RPMI7951 (cell line): ENCODE results near the gene SYT6. TPM values are rescaled to one million over a fixed set of nuclear protein-coding genes. Genes with fewer than 3 reads are reported as not detected.

Experiments
- DNase-seq: peaks from one replicate; pipeline ENCODE4 v3.0.0-alpha.2; 2012; ENCODE audit warnings: low read depth
- total RNA-seq: library from RNA; depleted of rRNA; stranded (reverse); fragments of >200 nt; shearing (Covaris generic); gene quantifications from 2 replicates; pipeline ENCODE4 v1.2.3, GENCODE V29; 2014

The SYT6 gene
- total RNA-seq, 1 experiment from 2014 or later, result not detected

- DNase-seq, result peak; percentile 5
Measured at GRCh38 chr1:114154963-114155322, 1.3 kb upstream of the SYT6 start.

GRCh38 chr1:114154146-114154962, 685 bp upstream of the SYT6 start:
- DNase-seq, result no peak

GRCh38 chr1:114152508-114153260, 985 bp downstream of the SYT6 start:
- DNase-seq, result peak; percentile 26

GRCh38 chr1:114152089-114152507, 1.6 kb downstream of the SYT6 start:
- DNase-seq, result no peak

- no peak for DNase-seq
Measured at GRCh38 chr1:114150016-114150415, 3.7 kb downstream of the SYT6 start.

- DNase-seq, result no peak
Measured at GRCh38 chr1:114149211-114149610, 4.5 kb downstream of the SYT6 start.

- DNase-seq, result peak; percentile 32
Measured at GRCh38 chr1:114145504-114146151, 8.0 kb downstream of the SYT6 start.

GRCh38 chr1:114144016-114144415, 9.7 kb downstream of the SYT6 start:
- DNase-seq, result no peak

- DNase-seq, result no peak
Measured at GRCh38 chr1:114139540-114139939, 14.1 kb downstream of the SYT6 start.

- no peak for DNase-seq
Measured at GRCh38 chr1:114137497-114137896, 16.2 kb downstream of the SYT6 start.

- DNase-seq, result no peak
Measured at GRCh38 chr1:114135786-114136185, 17.9 kb downstream of the SYT6 start.

- no peak for DNase-seq
Measured at GRCh38 chr1:114134518-114134917, 19.2 kb downstream of the SYT6 start.

- DNase-seq, result no peak
Measured at GRCh38 chr1:114133129-114133528, 20.5 kb downstream of the SYT6 start.

- DNase-seq, result peak; percentile 39
Measured at GRCh38 chr1:114131526-114132220, 22.0 kb downstream of the SYT6 start.

GRCh38 chr1:114130846-114131525, 22.7 kb downstream of the SYT6 start:
- peak; percentile 56 for DNase-seq

- DNase-seq, result no peak
Measured at GRCh38 chr1:114130213-114130612, 23.5 kb downstream of the SYT6 start.

GRCh38 chr1:114128293-114128692, 25.4 kb downstream of the SYT6 start:
- DNase-seq, result no peak

- peak; percentile 40 for DNase-seq
Measured at GRCh38 chr1:114126261-114127095, 27.2 kb downstream of the SYT6 start.

- no peak for DNase-seq
Measured at GRCh38 chr1:114124644-114125043, 29.0 kb downstream of the SYT6 start.

GRCh38 chr1:114122941-114123618, 30.6 kb downstream of the SYT6 start:
- peak; percentile 80 for DNase-seq
